ENCODE measurements around the gene FAM81A.

DNA sequence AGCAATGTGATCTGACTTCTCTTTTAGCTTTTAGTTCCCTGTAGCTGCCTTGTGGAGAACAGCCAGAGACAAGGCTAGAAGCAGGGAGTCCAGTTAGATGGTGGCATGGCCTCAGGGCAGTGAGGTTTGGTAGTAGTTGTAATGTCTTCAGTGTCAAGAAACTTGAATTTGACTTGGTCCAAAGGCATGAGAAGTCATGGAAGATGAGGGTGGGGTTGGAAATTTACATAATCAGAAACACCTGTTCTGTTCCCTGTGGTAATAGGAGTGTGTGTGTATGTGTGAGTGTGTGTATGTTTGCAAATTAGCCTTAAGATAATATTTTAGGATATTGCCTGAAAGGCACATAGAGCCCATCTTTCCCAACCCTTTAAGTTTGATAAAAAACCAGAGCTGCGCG lies 118.4 kb downstream of the FAM81A start:
- TF ChIP-seq, protein P1, sequence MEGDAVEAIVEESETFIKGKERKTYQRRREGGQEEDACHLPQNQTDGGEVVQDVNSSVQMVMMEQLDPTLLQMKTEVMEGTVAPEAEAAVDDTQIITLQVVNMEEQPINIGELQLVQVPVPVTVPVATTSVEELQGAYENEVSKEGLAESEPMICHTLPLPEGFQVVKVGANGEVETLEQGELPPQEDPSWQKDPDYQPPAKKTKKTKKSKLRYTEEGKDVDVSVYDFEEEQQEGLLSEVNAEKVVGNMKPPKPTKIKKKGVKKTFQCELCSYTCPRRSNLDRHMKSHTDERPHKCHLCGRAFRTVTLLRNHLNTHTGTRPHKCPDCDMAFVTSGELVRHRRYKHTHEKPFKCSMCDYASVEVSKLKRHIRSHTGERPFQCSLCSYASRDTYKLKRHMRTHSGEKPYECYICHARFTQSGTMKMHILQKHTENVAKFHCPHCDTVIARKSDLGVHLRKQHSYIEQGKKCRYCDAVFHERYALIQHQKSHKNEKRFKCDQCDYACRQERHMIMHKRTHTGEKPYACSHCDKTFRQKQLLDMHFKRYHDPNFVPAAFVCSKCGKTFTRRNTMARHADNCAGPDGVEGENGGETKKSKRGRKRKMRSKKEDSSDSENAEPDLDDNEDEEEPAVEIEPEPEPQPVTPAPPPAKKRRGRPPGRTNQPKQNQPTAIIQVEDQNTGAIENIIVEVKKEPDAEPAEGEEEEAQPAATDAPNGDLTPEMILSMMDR (IDR thresholded peaks at IDR 0.05; ENCODE audit: low read depth, low read length, missing input control): no peak
- TF ChIP-seq FOXA1 (IDR thresholded peaks at IDR 0.05): no peak

Measured in liver (tissue), 2 donors.